Stimulated activated CD4-positive, alpha-beta T cell treated with anti-CD3 and anti-CD28 coated beads, Interleukin-15, amount 100 ng/mL, for 48 hours (primary cell): ENCODE results near the gene ATXN1.
A peak's percentile ranks its signal among the peaks of the same experiment; 100 is the strongest.

ENCODE experiments used
- DNase-seq, 2 donors: peaks; one replicate each; pipeline ENCODE4 v3.0.0-alpha.2; 2020; ENCODE audit warnings: low read depth in 2 of 2

The ATXN1 gene

GRCh38 chr6:16783509-16783908, 22.2 kb upstream of the ATXN1 start:
- DNase-seq, result no peak

- no peak for DNase-seq
Observed at GRCh38 chr6:16782278-16782677, 21.0 kb upstream of the ATXN1 start.

- no peak for DNase-seq
Observed at GRCh38 chr6:16781348-16782169, 20.3 kb upstream of the ATXN1 start.

- DNase-seq, result no peak
Observed at GRCh38 chr6:16778521-16778920, 17.3 kb upstream of the ATXN1 start.

GRCh38 chr6:16777794-16778193, 16.5 kb upstream of the ATXN1 start:
- no peak for DNase-seq

GRCh38 chr6:16776394-16777017, 15.2 kb upstream of the ATXN1 start:
- no peak for DNase-seq

- DNase-seq, result no peak
Observed at GRCh38 chr6:16774437-16774836, 13.2 kb upstream of the ATXN1 start.

- DNase-seq, result no peak
Observed at GRCh38 chr6:16773362-16773761, 12.1 kb upstream of the ATXN1 start.

GRCh38 chr6:16770701-16771569, 9.7 kb upstream of the ATXN1 start:
- DNase-seq, result peak; percentile 57 to 65

GRCh38 chr6:16769986-16770376, 8.7 kb upstream of the ATXN1 start:
- no peak for DNase-seq

- peak in 1 of 2 donors; percentile 40 for DNase-seq
Observed at GRCh38 chr6:16769131-16769985, 8.1 kb upstream of the ATXN1 start.

GRCh38 chr6:16768477-16768830, 7.2 kb upstream of the ATXN1 start:
- DNase-seq, result no peak

- DNase-seq, result no peak
Observed at GRCh38 chr6:16767765-16768476, 6.7 kb upstream of the ATXN1 start.

GRCh38 chr6:16766836-16767745, 5.8 kb upstream of the ATXN1 start:
- no peak for DNase-seq

- no peak for DNase-seq
Observed at GRCh38 chr6:16766043-16766536, 4.8 kb upstream of the ATXN1 start.

GRCh38 chr6:16765235-16765634, 4.0 kb upstream of the ATXN1 start:
- DNase-seq, result no peak

GRCh38 chr6:16764188-16764950, 3.1 kb upstream of the ATXN1 start:
- DNase-seq, result no peak

- DNase-seq, result no peak
Observed at GRCh38 chr6:16762550-16763477, 1.6 kb upstream of the ATXN1 start.
